Measurements from ENCODE around the gene NOA1.

Gene NOA1

GRCh38 chr4:56979421-56980072 lies 2.1 kb upstream of the NOA1 start:
- Histone ChIP-seq H3K9ac (ENCODE audit: low read length) (peak overlapping the region; percentile 95), H3K4me3 (ENCODE audit: low read depth in 1 of 2, low read length in 2 of 2) (peak overlapping the region; percentile 59 to 96), H3K36me3 (ENCODE audit: insufficient read depth, low read length) (no peaks in the 10 kb centered on the region), H3K27ac (ENCODE audit: low read depth, low read length) (peak overlapping the region; percentile 90), H3K27me3 (ENCODE audit: control insufficient read depth in 1 of 2, insufficient read depth in 2 of 2, low read length in 2 of 2) (no peaks in the 10 kb centered on the region), H3K9me3 (ENCODE audit: low read length) (no peaks in the 10 kb centered on the region), H3K4me1 (ENCODE audit: insufficient read depth, low read length) (peaks cover 27% of the 10 kb centered on the region)

DNA sequence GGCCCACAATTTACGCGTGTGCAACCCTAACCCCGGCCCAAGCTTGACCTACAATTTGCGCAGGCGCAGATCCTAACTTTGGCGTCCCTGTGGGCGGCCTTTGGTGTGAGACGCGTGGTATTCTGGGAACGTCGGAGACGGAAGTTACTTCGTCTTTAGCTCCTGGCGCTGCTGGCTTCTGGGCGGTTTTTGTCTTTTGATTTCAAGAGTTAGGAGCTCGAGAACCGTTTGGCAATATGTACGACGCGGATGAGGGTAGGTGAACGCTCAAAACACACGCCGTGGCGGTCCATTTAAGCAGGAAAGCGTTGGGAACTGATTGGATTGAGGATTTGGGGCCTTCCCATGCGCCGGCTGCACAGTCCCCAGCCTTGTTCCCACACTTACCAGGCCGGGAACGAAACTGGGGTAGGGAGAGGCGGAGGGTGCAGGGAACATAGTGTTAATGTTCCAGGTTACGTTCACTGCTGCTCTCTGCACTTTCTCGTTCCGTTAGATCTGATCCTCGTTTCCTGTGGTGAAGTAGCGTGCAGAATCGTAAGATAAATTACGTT lies 1.4 kb upstream of the NOA1 start, which contains the start of gene POLR2B:
Gene POLR2B (plus strand): TSS at position 147 of the 554 bp plus-strand sequence. CDS start 90 bp downstream, at position 237.
- H3K9me3 ChIP-seq (ENCODE audit: low read length): no peaks in the 10 kb centered on the region
- H3K9ac ChIP-seq (ENCODE audit: low read length): peak within 1 kb of the TSS; percentile 95
- H3K4me1 ChIP-seq (ENCODE audit: insufficient read depth, low read length): peaks cover 27% of the 10 kb centered on the region
- H3K4me3 ChIP-seq (ENCODE audit: low read depth in 1 of 2, low read length in 2 of 2): peak within 1 kb of the TSS; percentile 98 to 99
- H3K27me3 ChIP-seq (ENCODE audit: control insufficient read depth in 1 of 2, insufficient read depth in 2 of 2, low read length in 2 of 2): no peaks in the 10 kb centered on the region
- peak within 1 kb of the TSS; percentile 90 for H3K27ac ChIP-seq (ENCODE audit: low read depth, low read length)
- peaks cover 4% of the 10 kb centered on the region for H3K36me3 ChIP-seq (ENCODE audit: insufficient read depth, low read length)

DNA sequence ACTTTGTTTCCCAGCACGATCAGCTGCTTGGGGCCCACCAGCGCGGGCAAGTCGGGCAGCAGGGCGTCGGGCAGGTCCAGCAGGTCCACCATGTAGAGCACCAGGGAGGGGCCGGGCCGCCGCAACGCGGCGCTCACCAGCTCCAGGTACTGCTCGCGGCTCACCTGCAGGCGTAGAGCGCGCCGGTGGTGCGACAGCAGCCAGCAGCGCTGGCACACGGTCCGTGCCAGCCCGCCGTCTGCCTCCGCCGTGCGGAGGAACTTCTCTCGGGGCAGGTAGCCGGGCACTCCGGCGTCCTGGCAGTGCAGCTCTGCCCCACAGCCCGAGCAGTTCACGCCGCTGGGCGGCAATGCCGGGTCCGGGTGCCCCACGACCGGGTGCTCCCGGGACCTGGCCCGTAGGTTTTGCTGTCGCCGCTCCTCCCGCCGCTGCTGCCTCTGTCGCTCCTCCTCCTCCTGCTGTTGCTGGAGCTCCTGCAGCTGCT lies 527 bp downstream of the NOA1 start:
- Histone ChIP-seq H3K27ac (ENCODE audit: low read depth, low read length) (peak overlapping the region; percentile 90), H3K4me3 (ENCODE audit: low read depth in 1 of 2, low read length in 2 of 2) (peak overlapping the region; percentile 98 to 99), H3K9me3 (ENCODE audit: low read length) (peaks cover 6% of the 10 kb centered on the region), H3K36me3 (ENCODE audit: insufficient read depth, low read length) (peaks cover 24% of the 10 kb centered on the region), H3K27me3 (ENCODE audit: control insufficient read depth in 1 of 2, insufficient read depth in 2 of 2, low read length in 2 of 2) (no peaks in the 10 kb centered on the region), H3K9ac (ENCODE audit: low read length) (peak overlapping the region; percentile 44), H3K4me1 (ENCODE audit: insufficient read depth, low read length) (peaks cover 27% of the 10 kb centered on the region)

GRCh38 chr4:56976283-56976836 lies 1.0 kb downstream of the NOA1 start:
- peaks cover 27% of the 10 kb centered on the region for H3K4me1 ChIP-seq (ENCODE audit: insufficient read depth, low read length)
- H3K36me3 ChIP-seq (ENCODE audit: insufficient read depth, low read length): peaks cover 24% of the 10 kb centered on the region
- peak overlapping the region; percentile 44 for H3K9ac ChIP-seq (ENCODE audit: low read length)
- H3K27ac ChIP-seq (ENCODE audit: low read depth, low read length): peak overlapping the region; percentile 90
- peaks cover 6% of the 10 kb centered on the region for H3K9me3 ChIP-seq (ENCODE audit: low read length)
- H3K4me3 ChIP-seq (ENCODE audit: low read depth in 1 of 2, low read length in 2 of 2): peak overlapping the region; percentile 98 to 99
- no peaks in the 10 kb centered on the region for H3K27me3 ChIP-seq (ENCODE audit: control insufficient read depth in 1 of 2, insufficient read depth in 2 of 2, low read length in 2 of 2)

DNA sequence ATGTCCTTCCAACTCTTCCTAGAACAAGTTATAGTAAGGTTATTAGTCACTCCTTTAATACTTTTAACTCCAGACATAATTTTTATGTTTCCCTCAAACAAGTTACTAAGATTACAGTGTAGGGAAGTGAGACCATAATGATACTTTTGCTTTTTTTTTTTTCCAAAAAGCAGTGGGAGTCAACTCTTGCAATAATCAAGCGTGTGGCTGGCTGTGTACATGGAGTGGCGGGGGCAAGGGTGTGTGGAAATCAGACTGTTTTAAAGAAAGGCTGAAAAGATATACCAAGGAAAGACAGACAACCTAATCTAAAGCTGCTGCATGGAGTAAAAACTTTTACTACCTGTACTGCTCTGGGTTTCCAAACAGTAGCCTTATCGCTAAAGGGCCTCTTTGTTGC lies 4.1 kb downstream of the NOA1 start:
- no peak overlapping the region for H3K4me3 ChIP-seq (ENCODE audit: low read depth in 1 of 2, low read length in 2 of 2)
- H3K4me1 ChIP-seq (ENCODE audit: insufficient read depth, low read length): peaks cover 11% of the 10 kb centered on the region
- H3K27me3 ChIP-seq (ENCODE audit: control insufficient read depth in 1 of 2, insufficient read depth in 2 of 2, low read length in 2 of 2): no peaks in the 10 kb centered on the region
- no peak overlapping the region for H3K9ac ChIP-seq (ENCODE audit: low read length)
- H3K36me3 ChIP-seq (ENCODE audit: insufficient read depth, low read length): peaks cover 24% of the 10 kb centered on the region
- H3K27ac ChIP-seq (ENCODE audit: low read depth, low read length): no peak overlapping the region
- peaks cover 6% of the 10 kb centered on the region for H3K9me3 ChIP-seq (ENCODE audit: low read length)

GRCh38 chr4:56972809-56973208 lies 4.6 kb downstream of the NOA1 start:
- Histone ChIP-seq H3K4me3 (ENCODE audit: low read depth in 1 of 2, low read length in 2 of 2) (no peak overlapping the region), H3K9me3 (ENCODE audit: low read length) (peaks cover 6% of the 10 kb centered on the region), H3K27me3 (ENCODE audit: control insufficient read depth in 1 of 2, insufficient read depth in 2 of 2, low read length in 2 of 2) (no peaks in the 10 kb centered on the region), H3K9ac (ENCODE audit: low read length) (no peak overlapping the region), H3K36me3 (ENCODE audit: insufficient read depth, low read length) (peaks cover 24% of the 10 kb centered on the region), H3K27ac (ENCODE audit: low read depth, low read length) (no peak overlapping the region), H3K4me1 (ENCODE audit: insufficient read depth, low read length) (peaks cover 11% of the 10 kb centered on the region)

- Histone ChIP-seq H3K4me3 (ENCODE audit: low read depth in 1 of 2, low read length in 2 of 2) (no peak overlapping the region), H3K36me3 (ENCODE audit: insufficient read depth, low read length) (peaks cover 24% of the 10 kb centered on the region), H3K9ac (ENCODE audit: low read length) (no peak overlapping the region), H3K9me3 (ENCODE audit: low read length) (peaks cover 6% of the 10 kb centered on the region), H3K4me1 (ENCODE audit: insufficient read depth, low read length) (peaks cover 11% of the 10 kb centered on the region), H3K27me3 (ENCODE audit: control insufficient read depth in 1 of 2, insufficient read depth in 2 of 2, low read length in 2 of 2) (no peaks in the 10 kb centered on the region), H3K27ac (ENCODE audit: low read depth, low read length) (no peak overlapping the region)
Measured at GRCh38 chr4:56972389-56972788, 5.0 kb downstream of the NOA1 start.

DNA sequence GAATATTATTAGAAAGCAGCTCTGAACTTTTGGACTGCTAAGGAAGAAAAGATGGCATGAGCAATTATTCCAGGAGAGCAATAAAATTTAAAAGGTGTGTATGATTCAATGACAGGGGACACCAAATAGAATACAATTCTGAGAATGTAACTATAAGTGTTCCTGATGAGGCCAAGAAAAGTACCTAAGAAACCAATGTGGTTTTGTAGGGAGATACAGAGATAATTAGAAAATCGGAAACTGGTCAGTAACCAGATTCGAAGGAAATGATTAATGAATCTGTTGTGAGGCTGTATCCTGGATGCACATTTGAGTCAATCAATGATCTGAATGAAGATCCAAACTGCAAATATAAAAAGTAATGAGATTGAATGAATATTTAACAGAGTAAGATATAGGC lies 6.0 kb downstream of the NOA1 start:
- peaks cover 6% of the 10 kb centered on the region for H3K9me3 ChIP-seq (ENCODE audit: low read length)
- H3K9ac ChIP-seq (ENCODE audit: low read length): no peak overlapping the region
- H3K4me3 ChIP-seq (ENCODE audit: low read depth in 1 of 2, low read length in 2 of 2): no peak overlapping the region
- H3K4me1 ChIP-seq (ENCODE audit: insufficient read depth, low read length): peaks cover 11% of the 10 kb centered on the region
- H3K27me3 ChIP-seq (ENCODE audit: control insufficient read depth in 1 of 2, insufficient read depth in 2 of 2, low read length in 2 of 2): no peaks in the 10 kb centered on the region
- peaks cover 28% of the 10 kb centered on the region for H3K36me3 ChIP-seq (ENCODE audit: insufficient read depth, low read length)
- no peak overlapping the region for H3K27ac ChIP-seq (ENCODE audit: low read depth, low read length)

DNA sequence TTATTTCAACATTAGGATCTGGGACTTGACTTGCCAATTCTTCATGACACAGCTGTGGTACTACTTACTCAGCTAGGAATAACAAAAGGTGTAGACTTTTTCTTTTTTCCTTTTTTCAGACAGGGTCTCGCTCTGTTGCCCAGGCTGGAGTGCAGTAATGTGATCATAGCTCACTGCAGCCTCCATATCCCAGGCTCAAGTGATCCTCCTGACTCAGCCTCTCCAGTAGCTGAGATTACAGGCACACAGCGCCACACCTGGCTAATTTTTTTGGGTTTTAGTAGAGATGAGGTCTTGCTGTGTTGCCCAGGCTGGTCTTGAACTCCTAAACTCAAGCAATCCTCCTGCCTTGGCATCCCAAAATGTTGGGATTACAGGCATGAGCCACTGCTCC lies 16.3 kb downstream of the NOA1 start:
- Histone ChIP-seq H3K27ac (ENCODE audit: low read depth, low read length) (no peak overlapping the region), H3K36me3 (ENCODE audit: insufficient read depth, low read length) (peaks cover 21% of the 10 kb centered on the region), H3K27me3 (ENCODE audit: control insufficient read depth in 1 of 2, insufficient read depth in 2 of 2, low read length in 2 of 2) (no peaks in the 10 kb centered on the region), H3K4me1 (ENCODE audit: insufficient read depth, low read length) (no peaks in the 10 kb centered on the region), H3K9ac (ENCODE audit: low read length) (no peak overlapping the region), H3K4me3 (ENCODE audit: low read depth in 1 of 2, low read length in 2 of 2) (no peak overlapping the region), H3K9me3 (ENCODE audit: low read length) (no peaks in the 10 kb centered on the region)

DNA sequence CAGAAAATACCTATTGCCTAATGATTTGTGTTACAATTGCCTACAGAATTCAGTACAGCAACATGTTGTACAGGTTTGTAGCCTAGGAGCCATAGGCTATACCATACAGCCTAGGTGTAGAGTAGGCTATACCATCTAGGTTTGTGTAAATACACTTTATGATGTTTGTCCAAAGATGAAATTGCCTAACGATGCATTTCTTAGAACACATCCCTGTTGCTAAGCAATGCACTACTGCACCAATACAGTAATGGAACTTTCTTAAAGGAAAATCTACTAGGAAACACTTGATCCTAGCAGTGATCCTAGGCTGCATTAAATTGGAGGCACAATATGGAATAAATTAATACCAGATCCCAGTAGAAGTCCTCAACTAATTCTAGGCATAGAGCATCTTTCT lies 18.3 kb downstream of the NOA1 start:
- Histone ChIP-seq H3K27ac (ENCODE audit: low read depth, low read length) (no peak overlapping the region), H3K4me3 (ENCODE audit: low read depth in 1 of 2, low read length in 2 of 2) (no peak overlapping the region), H3K36me3 (ENCODE audit: insufficient read depth, low read length) (peaks cover 10% of the 10 kb centered on the region), H3K9ac (ENCODE audit: low read length) (no peak overlapping the region), H3K9me3 (ENCODE audit: low read length) (no peaks in the 10 kb centered on the region), H3K4me1 (ENCODE audit: insufficient read depth, low read length) (no peaks in the 10 kb centered on the region), H3K27me3 (ENCODE audit: control insufficient read depth in 1 of 2, insufficient read depth in 2 of 2, low read length in 2 of 2) (no peaks in the 10 kb centered on the region)

DNA sequence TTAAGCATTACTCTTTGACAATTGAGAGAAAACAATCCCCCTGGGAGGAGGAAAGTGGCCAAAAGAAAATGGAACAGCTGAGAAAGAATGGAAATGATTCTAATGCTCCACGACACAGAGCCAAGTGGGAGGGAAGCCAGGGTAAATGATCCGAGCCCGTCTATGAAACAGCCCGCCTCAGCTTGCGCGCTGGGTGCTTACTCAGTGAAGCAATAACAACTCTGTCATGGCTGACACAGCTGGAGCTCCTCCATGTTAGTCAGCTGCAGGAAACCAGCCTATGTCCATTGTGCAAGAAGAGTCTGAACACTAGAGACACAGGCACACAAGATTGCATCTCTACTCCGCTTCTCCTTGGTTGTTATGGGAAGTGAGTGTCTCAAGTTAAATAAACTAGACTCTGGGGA lies 19.3 kb downstream of the NOA1 start:
- Histone ChIP-seq H3K36me3 (ENCODE audit: insufficient read depth, low read length) (peaks cover under 1% of the 10 kb centered on the region), H3K27me3 (ENCODE audit: control insufficient read depth in 1 of 2, insufficient read depth in 2 of 2, low read length in 2 of 2) (no peaks in the 10 kb centered on the region), H3K9me3 (ENCODE audit: low read length) (no peaks in the 10 kb centered on the region), H3K27ac (ENCODE audit: low read depth, low read length) (no peak overlapping the region), H3K4me1 (ENCODE audit: insufficient read depth, low read length) (no peaks in the 10 kb centered on the region), H3K9ac (ENCODE audit: low read length) (no peak overlapping the region), H3K4me3 (ENCODE audit: low read depth in 1 of 2, low read length in 2 of 2) (no peak overlapping the region)
